ENCODE measurements around the gene KLC1.

The KLC1 gene

DNA sequence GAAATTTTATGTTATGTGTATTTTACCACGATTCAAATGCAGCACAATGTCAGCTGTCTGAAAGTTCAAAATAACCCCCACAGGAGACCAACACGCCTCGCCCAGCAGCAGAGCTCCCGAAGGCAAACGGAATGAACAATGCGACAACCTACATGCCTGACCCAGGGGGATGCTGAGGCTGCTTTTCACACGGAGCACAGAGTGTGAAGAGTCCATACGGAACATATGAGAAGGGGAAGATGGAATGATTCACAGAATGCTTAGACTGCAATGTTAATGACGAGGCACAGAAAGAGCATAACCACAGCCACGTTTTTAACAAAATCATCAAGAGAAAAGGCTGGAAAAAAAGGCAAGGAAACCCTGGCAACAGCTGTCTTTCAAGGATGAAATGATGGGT lies 109.2 kb downstream of the KLC1 start:
- no peak for DNase-seq

DNA sequence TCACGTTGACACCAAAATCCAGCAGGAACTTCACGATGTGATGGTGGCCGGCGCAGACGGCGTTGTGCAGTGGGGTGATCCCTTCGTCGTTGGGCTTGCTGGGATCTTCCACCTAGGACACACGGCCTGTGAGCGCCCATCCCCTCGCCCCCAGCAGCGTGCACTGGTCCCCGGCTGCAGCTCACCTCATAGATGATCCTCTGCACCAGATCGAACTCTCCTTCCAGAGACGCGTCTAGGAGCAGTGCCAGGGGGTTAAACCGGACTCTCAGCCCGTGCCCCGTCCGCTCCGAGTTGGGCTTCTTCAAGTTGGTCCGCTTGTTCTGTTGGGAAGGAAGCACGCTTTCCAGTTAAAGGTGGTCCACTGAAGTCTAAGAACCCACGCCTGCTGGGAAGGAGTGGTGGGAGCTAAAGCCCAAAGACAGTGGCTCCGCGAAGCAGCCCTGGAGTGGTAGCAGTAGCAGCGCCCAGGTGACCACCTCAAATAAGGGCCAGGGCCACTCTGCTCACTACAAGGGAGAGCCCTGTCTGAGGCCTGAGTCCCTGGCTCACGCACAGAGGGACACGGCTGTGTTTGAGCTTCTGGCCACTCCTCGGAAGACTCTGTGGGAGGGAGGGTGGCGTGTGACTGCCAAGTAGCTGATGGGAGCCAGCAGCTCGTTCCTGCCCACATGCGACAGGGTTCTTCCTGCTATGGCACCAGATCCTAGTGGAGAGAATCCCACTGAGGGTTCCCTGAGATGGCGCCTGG lies 109.9 kb downstream of the KLC1 start:
- DNase-seq, result no peak

DNA sequence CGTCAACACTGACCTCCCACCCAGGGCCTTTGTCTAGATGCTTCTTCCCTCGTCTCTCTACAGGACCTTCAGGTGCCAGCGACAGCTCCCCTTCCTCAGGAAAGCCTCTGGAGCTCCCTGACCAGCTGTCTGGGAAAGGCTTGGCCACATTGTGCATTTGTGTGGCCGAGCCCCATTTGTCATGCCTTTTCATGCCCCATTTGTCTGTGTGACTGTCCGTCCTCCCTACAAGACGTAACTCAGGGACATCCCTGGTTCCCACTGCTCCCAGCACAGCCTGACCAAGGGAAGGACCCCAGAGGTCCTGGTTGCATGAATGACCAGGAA lies 110.4 kb downstream of the KLC1 start:
- no peak for DNase-seq

DNA sequence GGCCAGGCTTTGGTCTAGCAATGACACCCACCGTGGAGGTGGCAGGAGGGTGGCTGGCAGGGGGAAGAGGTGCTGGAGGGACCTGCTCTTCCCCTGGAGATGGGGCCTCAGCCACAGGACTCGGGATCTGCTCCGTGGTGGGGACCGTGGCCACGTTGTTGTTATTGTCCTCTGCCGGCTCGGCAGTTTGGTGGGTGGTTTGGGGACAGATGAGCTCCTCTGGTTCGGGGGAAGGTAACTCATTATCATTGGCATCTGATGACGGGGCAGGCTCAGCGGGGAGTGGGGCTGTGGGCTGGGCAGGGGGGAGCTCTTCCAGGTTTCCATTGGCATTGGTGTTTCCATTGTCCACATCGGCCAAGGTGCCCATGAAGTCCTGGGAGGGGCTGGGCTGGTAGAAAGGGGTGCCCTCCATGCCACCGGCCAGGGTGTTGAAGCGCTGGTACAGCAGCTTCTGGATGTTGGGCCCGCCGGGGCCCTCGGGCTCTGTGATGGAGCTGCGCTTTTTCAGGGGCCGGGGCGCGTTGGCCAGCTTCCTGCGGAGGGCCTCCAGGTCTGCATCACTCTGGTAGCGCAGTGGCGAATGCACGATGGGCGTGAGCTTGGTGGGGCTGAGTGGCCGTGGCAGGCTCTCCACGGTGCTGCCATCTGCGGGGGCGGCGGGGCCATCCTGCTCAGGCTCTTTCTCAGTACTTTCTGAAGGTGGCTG lies 110.9 kb downstream of the KLC1 start:
- DNase-seq, result no peak

- no peak for DNase-seq
Observed at GRCh38 chr14:103740991-103741689, 112.1 kb downstream of the KLC1 start.

- no peak for DNase-seq
Observed at GRCh38 chr14:103741876-103742275, 112.9 kb downstream of the KLC1 start.

- no peak for DNase-seq
Observed at GRCh38 chr14:103742499-103743255, 113.7 kb downstream of the KLC1 start.

- DNase-seq, result no peak
Observed at GRCh38 chr14:103743691-103744090, 114.7 kb downstream of the KLC1 start.

GRCh38 chr14:103744621-103745395 lies 115.8 kb downstream of the KLC1 start:
- no peak for DNase-seq

DNA sequence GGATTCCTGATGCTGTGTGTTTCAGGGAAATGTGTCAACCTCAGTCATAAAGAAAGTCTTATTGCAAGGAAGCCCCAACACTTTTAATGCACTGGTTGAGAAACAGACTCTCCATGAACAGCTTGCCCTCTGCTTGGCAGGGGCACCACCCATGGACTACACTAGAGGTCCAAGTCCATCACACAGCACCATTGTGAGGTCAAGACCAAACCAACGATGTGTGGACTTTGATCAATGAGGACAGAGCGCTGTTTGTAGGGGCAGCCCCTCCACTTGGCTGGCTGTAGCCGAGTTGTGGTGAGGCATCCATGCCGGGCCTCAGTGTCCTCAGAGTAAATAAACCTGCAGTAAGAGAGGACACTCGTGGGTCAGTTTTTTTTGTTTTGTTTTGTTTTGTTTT lies 116.4 kb downstream of the KLC1 start:
- DNase-seq, result no peak

DNA sequence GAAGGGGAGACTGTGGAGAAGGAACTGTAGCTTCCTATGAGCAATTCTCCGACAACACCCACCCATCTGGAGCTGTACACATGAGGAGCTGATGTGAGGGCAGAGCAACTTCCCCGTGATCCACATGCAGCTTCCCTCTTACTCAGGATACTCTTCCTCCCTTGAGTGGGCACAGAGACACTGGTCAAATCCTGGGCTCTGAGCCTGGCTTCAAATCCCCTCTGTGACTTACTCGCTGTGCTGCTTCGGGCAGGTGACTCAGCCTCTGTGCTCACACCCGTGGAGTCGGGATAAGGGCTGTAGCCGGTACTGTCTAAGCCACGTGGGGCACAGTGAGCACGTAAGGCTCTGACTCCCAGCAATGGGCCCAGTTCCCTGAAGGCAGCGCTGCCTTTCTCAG lies 117.7 kb downstream of the KLC1 start:
- DNase-seq, result no peak

DNA sequence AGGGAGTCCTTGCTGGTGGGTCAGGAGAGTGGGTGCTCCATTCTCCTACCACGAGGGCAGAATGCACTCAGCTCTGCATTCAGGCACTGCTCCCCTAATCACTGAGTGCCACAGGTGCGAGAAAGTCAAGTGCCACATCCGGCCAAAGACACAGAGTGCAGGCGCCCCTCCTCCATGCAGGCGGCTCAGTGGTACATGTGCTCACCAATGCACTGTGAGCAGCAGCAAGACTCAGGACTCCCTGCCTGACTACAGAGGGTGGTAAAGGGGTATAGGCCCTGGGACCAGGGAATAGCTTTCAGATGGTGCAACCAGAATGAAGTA lies 119.5 kb downstream of the KLC1 start:
- no peak for DNase-seq

- no peak for DNase-seq
Observed at GRCh38 chr14:103749452-103749851, 120.4 kb downstream of the KLC1 start.

GRCh38 chr14:103749860-103750259 lies 120.8 kb downstream of the KLC1 start:
- DNase-seq, result no peak
